ENCODE data around the gene PLEKHS1. TPM values are rescaled to one million over a fixed set of nuclear protein-coding genes. Genes with fewer than 3 reads are reported as not detected.

The PLEKHS1 gene
- total RNA-seq, 2 donors from 2014 or later = 0.84 to 13.3 TPM

DNA sequence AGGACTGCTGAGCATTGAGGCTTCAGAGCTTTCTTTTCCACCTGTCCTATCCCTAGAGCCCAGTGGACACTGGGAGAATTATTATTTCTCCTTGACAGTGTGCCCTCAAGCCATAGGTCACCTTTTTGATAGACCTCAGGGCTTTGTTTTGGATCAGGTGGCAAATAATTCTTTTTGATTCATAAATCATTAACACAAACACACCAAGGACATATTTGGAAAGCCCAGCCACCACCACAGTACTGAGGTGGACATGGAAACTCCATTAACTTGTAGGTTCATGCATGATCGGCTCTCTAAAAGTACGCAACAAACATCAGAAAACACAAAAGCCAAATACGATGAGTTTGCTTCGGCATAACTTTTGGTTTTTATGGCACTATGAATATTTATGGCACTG is 17.8 kb upstream of the PLEKHS1 start:
- intact Hi-C loops (cut with DNase I) = no loop called here
- no peaks in the 10 kb centered on the region for H3K4me1 ChIP-seq

DNA sequence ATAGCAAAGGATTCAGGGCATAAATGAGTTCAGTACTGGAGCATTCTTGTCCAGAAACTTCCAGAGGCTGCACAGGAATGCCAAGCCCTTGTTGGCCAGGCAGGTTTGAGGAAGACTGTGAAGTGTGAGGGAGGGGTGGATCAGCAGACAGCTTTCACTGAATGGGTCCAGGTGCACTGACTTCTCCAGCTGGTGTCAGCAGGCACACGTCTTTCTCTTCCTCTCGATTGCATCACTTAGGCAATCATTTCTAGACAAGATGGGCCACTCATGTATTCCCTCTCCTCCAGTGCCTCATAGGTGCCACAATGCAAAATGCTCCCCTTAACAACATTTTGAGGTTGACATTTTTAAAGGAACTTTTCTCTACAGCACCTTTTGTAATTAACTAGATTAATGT is 15.6 kb upstream of the PLEKHS1 start:
- H3K9ac ChIP-seq (ENCODE audit: low read depth in 2 of 2, low read length in 2 of 2) = no peak overlapping the region
- TF ChIP-seq, protein P1, sequence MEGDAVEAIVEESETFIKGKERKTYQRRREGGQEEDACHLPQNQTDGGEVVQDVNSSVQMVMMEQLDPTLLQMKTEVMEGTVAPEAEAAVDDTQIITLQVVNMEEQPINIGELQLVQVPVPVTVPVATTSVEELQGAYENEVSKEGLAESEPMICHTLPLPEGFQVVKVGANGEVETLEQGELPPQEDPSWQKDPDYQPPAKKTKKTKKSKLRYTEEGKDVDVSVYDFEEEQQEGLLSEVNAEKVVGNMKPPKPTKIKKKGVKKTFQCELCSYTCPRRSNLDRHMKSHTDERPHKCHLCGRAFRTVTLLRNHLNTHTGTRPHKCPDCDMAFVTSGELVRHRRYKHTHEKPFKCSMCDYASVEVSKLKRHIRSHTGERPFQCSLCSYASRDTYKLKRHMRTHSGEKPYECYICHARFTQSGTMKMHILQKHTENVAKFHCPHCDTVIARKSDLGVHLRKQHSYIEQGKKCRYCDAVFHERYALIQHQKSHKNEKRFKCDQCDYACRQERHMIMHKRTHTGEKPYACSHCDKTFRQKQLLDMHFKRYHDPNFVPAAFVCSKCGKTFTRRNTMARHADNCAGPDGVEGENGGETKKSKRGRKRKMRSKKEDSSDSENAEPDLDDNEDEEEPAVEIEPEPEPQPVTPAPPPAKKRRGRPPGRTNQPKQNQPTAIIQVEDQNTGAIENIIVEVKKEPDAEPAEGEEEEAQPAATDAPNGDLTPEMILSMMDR (IDR thresholded peaks at IDR 0.05) = no peak
- no peak overlapping the region for H3K4me3 ChIP-seq
- no peak overlapping the region for H3K27ac ChIP-seq
- no peaks in the 10 kb centered on the region for H3K4me1 ChIP-seq
- no peak for DNase-seq
- no peaks in the 10 kb centered on the region for H3K9me3 ChIP-seq
- intact Hi-C loops (cut with DNase I) = loop anchor here (5.0 kb wide), 1 partner anchor 41 kb away; no protein-coding TSS in a partner anchor
- H3K27me3 ChIP-seq = no peaks in the 10 kb centered on the region
- no peaks in the 10 kb centered on the region for H3K36me3 ChIP-seq

More for the DNA sequence above, 17.8 kb upstream of the PLEKHS1 start:
- no peaks in the 10 kb centered on the region for H3K27me3 ChIP-seq
- TF ChIP-seq, protein P1 (IDR thresholded peaks at IDR 0.05) = no peak
- no peak overlapping the region for H3K27ac ChIP-seq
- H3K36me3 ChIP-seq = no peaks in the 10 kb centered on the region
- DNase-seq = no peak
- no peak overlapping the region for H3K4me3 ChIP-seq
- no peak overlapping the region for H3K9ac ChIP-seq (ENCODE audit: low read depth in 2 of 2, low read length in 2 of 2)
- H3K9me3 ChIP-seq = no peaks in the 10 kb centered on the region

DNA sequence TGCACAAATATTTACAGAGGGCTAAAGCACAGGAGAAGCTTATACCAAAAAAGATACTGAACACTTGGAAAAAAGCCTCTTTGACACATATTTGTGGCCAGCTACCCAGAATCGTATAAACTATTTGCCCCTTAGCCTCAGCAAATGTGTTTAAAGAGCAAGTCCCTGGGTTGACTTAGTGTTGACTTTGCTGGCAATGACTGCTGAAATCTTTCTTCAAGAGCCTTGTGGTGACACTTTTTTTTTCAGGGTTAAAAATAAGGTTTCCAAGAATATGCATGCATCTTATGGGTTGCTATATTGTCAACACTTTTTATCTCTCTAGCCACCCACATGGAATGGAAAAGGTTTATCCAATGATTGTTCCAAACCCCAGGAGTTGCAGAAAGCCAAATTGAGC is 14.9 kb upstream of the PLEKHS1 start:
- H3K9me3 ChIP-seq = no peaks in the 10 kb centered on the region
- no peaks in the 10 kb centered on the region for H3K36me3 ChIP-seq
- H3K4me3 ChIP-seq = no peak overlapping the region
- no peak overlapping the region for H3K27ac ChIP-seq
- DNase-seq = no peak
- H3K27me3 ChIP-seq = no peaks in the 10 kb centered on the region
- intact Hi-C loops (cut with DNase I) = loop anchor here (5.0 kb wide), 1 partner anchor 41 kb away; no protein-coding TSS in a partner anchor
- H3K9ac ChIP-seq (ENCODE audit: low read depth in 2 of 2, low read length in 2 of 2) = no peak overlapping the region
- TF ChIP-seq, protein P1 (IDR thresholded peaks at IDR 0.05) = no peak
- no peaks in the 10 kb centered on the region for H3K4me1 ChIP-seq

DNA sequence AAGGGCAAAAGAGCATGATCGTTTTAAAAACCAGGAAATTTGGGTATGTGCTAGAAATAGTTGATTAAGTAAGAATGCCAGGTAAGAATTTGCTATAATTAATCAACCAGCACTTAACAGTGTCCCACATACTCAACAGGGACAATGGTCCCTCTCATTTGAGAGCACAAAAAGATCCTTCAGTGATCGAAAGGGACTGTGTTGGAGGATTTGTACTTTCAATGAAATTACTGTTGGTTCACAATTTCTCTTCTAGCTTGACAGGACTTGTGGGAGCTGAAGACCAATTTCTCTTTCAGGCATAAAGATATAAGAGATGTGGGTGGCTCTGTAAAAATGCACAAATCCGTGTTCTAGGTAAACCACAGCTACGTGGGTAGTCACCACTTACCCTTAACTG is 12.5 kb upstream of the PLEKHS1 start:
- H3K4me1 ChIP-seq = no peaks in the 10 kb centered on the region
- H3K36me3 ChIP-seq = no peaks in the 10 kb centered on the region
- no peaks in the 10 kb centered on the region for H3K27me3 ChIP-seq
- TF ChIP-seq, protein P1 (IDR thresholded peaks at IDR 0.05) = no peak
- no peaks in the 10 kb centered on the region for H3K9me3 ChIP-seq
- no peak overlapping the region for H3K27ac ChIP-seq
- no peak for DNase-seq
- no peak overlapping the region for H3K9ac ChIP-seq (ENCODE audit: low read depth in 2 of 2, low read length in 2 of 2)
- no peak overlapping the region for H3K4me3 ChIP-seq
- intact Hi-C loops (cut with DNase I) = loop anchor here (5.0 kb wide), 1 partner anchor 38 kb away; no protein-coding TSS in a partner anchor

DNA sequence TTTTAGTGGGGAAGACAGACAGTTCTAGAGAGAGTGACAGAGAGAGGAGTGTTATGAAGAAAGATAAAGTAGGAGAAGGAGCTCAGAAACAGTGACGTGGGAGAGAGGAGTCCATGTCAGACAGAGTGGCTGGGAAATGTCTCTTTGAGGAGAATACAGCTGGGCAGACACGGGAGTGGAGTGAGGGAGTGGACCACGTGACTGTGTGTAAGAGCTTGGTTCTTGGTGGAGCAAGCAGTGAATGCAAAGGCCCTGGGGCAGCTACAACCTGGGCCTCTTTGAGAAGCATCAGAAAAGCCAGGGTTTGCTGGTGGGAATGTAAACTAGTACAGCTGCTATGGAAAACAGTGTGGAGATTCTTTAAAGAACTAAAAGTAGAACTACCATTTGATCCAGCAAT is 11.9 kb upstream of the PLEKHS1 start:
- TF ChIP-seq, protein P1 (IDR thresholded peaks at IDR 0.05) = no peak
- H3K36me3 ChIP-seq = no peaks in the 10 kb centered on the region
- H3K27me3 ChIP-seq = no peaks in the 10 kb centered on the region
- no peaks in the 10 kb centered on the region for H3K9me3 ChIP-seq
- no peaks in the 10 kb centered on the region for H3K4me1 ChIP-seq
- intact Hi-C loops (cut with DNase I) = loop anchor here (5.0 kb wide), 1 partner anchor 38 kb away; no protein-coding TSS in a partner anchor
- DNase-seq = no peak
- no peak overlapping the region for H3K4me3 ChIP-seq
- no peak overlapping the region for H3K9ac ChIP-seq (ENCODE audit: low read depth in 2 of 2, low read length in 2 of 2)
- no peak overlapping the region for H3K27ac ChIP-seq

Measured in colonic mucosa (tissue), 4 donors.